ENCODE measurements around the gene NEK11. TPM values are rescaled to one million over a fixed set of nuclear protein-coding genes. Genes with fewer than 3 reads are reported as not detected.
"Not testable (repeated sequence)": the region's sequence is repeated elsewhere in the genome, so short reads cannot be mapped to it uniquely, and the experiment has no call there.

Gene NEK11
- total RNA-seq, 1 donor from 2014 or later: 9.6 TPM

- peaks cover 16% of the 10 kb centered on the region for H3K4me1 Mint-ChIP-seq (ENCODE audit: unreplicated experiment)
- TF ChIP-seq CTCF (IDR thresholded peaks at IDR 0.05; ENCODE audit: unreplicated experiment): no peak
- H3K36me3 Mint-ChIP-seq (ENCODE audit: low read depth, unreplicated experiment): peaks cover 8% of the 10 kb centered on the region
- DNase-seq (ENCODE audit: low spot score): no peak
- H3K4me3 Mint-ChIP-seq (ENCODE audit: unreplicated experiment): no peak overlapping the region
- H3K9me3 Mint-ChIP-seq (ENCODE audit: unreplicated experiment): no peaks in the 10 kb centered on the region
- H3K27ac Mint-ChIP-seq (ENCODE audit: unreplicated experiment): no peak overlapping the region
- no peaks in the 10 kb centered on the region for H3K27me3 Mint-ChIP-seq (ENCODE audit: unreplicated experiment)
These were observed 10.3 kb downstream of the NEK11 start for GRCh38 chr3:131036986-131037385.

- Mint-ChIP-seq H3K4me1 (ENCODE audit: unreplicated experiment) (peaks cover 16% of the 10 kb centered on the region), H3K36me3 (ENCODE audit: low read depth, unreplicated experiment) (peaks cover 11% of the 10 kb centered on the region), H3K9me3 (ENCODE audit: unreplicated experiment) (no peaks in the 10 kb centered on the region), H3K4me3 (ENCODE audit: unreplicated experiment) (no peak overlapping the region), H3K27ac (ENCODE audit: unreplicated experiment) (no peak overlapping the region), H3K27me3 (ENCODE audit: unreplicated experiment) (no peaks in the 10 kb centered on the region)
- DNase-seq (ENCODE audit: low spot score): no peak
- no peak for TF ChIP-seq CTCF (IDR thresholded peaks at IDR 0.05; ENCODE audit: unreplicated experiment)
These were observed 11.6 kb downstream of the NEK11 start for GRCh38 chr3:131038326-131038725.

- Mint-ChIP-seq H3K4me1 (ENCODE audit: unreplicated experiment) (peaks cover 16% of the 10 kb centered on the region), H3K36me3 (ENCODE audit: low read depth, unreplicated experiment) (peaks cover 23% of the 10 kb centered on the region)
- H3K4me3 Mint-ChIP-seq (ENCODE audit: unreplicated experiment); H3K27me3 Mint-ChIP-seq (ENCODE audit: unreplicated experiment); H3K9me3 Mint-ChIP-seq (ENCODE audit: unreplicated experiment); H3K27ac Mint-ChIP-seq (ENCODE audit: unreplicated experiment); DNase-seq (ENCODE audit: low spot score): not testable (repeated sequence)
These were observed 15.8 kb downstream of the NEK11 start for GRCh38 chr3:131042271-131042985.

GRCh38 chr3:131047582-131047981 lies 20.9 kb downstream of the NEK11 start:
- H3K4me1 Mint-ChIP-seq (ENCODE audit: unreplicated experiment): peaks cover 9% of the 10 kb centered on the region
- no peaks in the 10 kb centered on the region for H3K27me3 Mint-ChIP-seq (ENCODE audit: unreplicated experiment)
- no peak overlapping the region for H3K27ac Mint-ChIP-seq (ENCODE audit: unreplicated experiment)
- TF ChIP-seq CTCF (IDR thresholded peaks at IDR 0.05; ENCODE audit: unreplicated experiment): no peak
- peaks cover 19% of the 10 kb centered on the region for H3K36me3 Mint-ChIP-seq (ENCODE audit: low read depth, unreplicated experiment)
- no peaks in the 10 kb centered on the region for H3K9me3 Mint-ChIP-seq (ENCODE audit: unreplicated experiment)
- no peak for DNase-seq (ENCODE audit: low spot score)
- no peak overlapping the region for H3K4me3 Mint-ChIP-seq (ENCODE audit: unreplicated experiment)

DNA sequence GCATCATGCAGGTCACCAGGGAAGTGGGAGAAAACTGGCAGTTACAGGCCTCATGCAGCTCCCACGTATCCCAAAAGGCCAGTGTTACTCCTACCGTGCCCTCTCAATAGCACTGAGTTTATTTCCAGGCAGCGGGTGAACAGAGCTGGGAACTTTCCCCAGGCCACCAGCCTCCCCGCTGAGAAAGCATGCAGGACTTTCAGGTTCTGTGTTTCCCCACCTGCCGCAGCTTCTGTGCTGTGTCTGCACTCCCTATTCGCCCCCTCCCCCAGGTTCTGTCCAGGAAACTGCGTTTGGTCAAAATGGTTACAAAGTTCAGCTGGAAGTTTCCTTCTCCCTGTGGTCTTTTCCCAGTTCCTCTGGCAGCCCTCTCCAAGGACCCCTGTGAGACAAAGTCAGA lies 21.4 kb downstream of the NEK11 start:
- no peaks in the 10 kb centered on the region for H3K9me3 Mint-ChIP-seq (ENCODE audit: unreplicated experiment)
- H3K36me3 Mint-ChIP-seq (ENCODE audit: low read depth, unreplicated experiment): peaks cover 19% of the 10 kb centered on the region
- no peak overlapping the region for H3K27ac Mint-ChIP-seq (ENCODE audit: unreplicated experiment)
- DNase-seq (ENCODE audit: low spot score): no peak
- H3K27me3 Mint-ChIP-seq (ENCODE audit: unreplicated experiment): no peaks in the 10 kb centered on the region
- H3K4me1 Mint-ChIP-seq (ENCODE audit: unreplicated experiment): peaks cover 9% of the 10 kb centered on the region
- H3K4me3 Mint-ChIP-seq (ENCODE audit: unreplicated experiment): no peak overlapping the region
- no peak for TF ChIP-seq CTCF (IDR thresholded peaks at IDR 0.05; ENCODE audit: unreplicated experiment)

All from endothelial cell (in vitro differentiated cells).